GM12865 (cell line): ENCODE data around the gene ELOVL1.
"Not testable (repeated sequence)": the region's sequence is repeated elsewhere in the genome, so short reads cannot be mapped to it uniquely, and the experiment has no call there.

Experiments
- DNase-seq: peaks from one replicate; pipeline ENCODE4 v3.0.0; 2010; ENCODE audit warnings: low read depth
- H3K4me3 ChIP-seq: 2 replicates; pipeline ENCODE4 v1.5.1; 2011; ENCODE audit warnings: mild to moderate bottlenecking, low read depth, low read length, control low read depth
- CTCF ChIP-seq: IDR thresholded peaks from 2 replicates; pipeline ENCODE4 v1.5.1; 2011; ENCODE audit warnings: low read length, control low read depth, low read depth, inconsistent platforms; ENCODE audit not compliant: insufficient read depth; ENCODE audit errors: missing control alignments

ELOVL1 gene

DNA sequence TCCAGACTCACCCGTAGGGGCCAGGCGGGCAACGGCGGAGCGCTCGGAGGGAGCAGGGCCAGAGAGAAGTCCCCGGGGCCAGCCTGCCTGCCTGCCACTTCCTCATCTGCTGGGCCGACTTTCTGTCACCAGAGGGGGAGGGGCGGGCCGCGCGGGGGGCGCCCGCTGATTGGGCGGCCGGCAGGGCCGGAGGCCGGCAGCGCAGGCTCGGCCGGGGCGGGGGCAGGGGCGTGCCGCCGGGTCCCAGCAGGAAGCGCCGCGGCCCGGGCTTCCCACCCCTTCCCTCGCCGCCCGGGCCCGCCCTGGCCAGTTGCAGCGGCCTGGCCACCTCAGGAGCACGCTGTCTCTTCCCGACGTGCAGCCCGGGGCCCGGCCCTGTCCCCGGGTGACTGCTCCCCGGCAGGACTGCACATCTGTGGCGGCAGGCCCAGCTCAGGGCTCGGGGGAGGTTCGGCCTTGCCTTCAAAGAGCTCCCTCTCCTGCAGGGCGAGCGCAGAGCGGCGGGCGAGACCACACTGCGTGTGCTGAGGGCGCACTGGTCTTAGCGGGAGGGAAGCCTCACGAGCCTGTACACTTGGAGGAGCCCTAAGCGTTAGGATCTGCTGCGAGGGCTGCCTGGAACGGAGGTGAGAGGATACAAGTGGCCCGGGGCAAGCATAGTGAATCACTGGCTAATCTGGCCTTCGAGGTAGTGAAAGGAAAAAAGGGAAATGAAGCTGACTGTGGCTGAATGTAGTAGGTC, at the start of gene ELOVL1:
Gene ELOVL1, minus strand, starts transcription at position 108 of the 742 bp plus-strand sequence. CDS start 2,402 bp downstream, outside the sequence.
- H3K4me3 ChIP-seq: peak within 1 kb of the TSS; percentile 70
- peak; percentile 95 for DNase-seq
- TF ChIP-seq CTCF: peak; percentile 20

DNA sequence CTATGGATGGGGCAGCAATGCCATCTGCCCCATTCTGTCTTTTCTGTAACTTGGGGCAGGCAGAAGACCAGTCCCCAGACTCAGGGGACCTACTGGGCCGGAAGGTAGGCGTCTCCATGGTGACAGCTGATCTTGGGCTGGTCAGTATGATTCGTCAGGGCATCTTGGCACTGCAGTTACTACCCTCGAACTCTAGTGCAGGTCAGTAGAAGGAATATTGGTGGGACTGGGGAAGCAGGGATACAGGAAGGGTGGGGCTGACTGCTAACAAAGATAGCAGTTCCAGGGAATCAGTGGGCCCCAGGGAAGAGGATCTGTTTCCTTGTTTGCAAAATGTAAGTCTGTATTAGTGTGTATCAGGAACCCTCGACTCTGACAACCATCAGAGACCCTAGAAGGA, 48.1 kb upstream of the ELOVL1 start:
- TF ChIP-seq CTCF: no peak
- DNase-seq: no peak
- H3K4me3 ChIP-seq: no peak overlapping the region

GRCh38 chr1:43414634-43415223, 46.9 kb upstream of the ELOVL1 start:
- H3K4me3 ChIP-seq: no peak overlapping the region
- DNase-seq: peak; percentile 62
- TF ChIP-seq CTCF: peak; percentile 58

DNA sequence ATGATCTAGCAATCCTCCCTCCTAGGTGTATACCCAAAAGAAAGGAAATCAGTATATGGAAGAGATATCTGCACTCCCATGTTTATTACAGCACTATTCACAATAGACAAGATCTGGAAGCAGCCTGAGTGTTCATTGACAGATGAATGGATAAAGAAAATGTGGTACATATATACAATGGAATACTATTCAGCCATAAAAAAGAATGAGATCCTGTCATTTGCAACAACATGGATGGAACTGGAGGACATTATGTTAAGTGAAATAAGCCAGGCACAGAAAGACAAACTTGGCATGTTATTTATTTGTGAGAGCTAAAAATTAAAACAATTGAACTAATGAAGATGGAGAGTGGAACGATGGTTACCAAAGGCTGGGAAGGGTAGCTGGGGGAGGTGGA, 45.6 kb upstream of the ELOVL1 start:
- H3K4me3 ChIP-seq, DNase-seq: not testable (repeated sequence)

DNA sequence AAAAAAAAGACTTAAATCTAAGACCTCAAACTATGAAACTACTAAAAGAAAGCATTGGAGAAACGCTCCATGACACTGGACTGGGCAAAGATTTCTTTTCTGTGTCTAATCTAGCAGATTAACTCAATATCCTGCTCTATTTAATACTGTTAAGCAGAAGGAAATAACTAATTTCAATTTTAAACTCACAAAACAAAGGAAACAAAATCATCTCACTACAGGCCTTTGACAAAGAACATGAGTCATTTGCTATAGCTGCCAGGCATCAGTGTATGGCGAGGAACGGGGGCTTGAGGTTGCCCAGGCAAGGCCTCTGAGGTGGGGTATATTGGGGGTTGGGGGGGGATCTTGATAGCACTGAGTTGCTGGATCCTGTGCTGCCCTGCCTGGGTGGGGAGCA, 42.8 kb upstream of the ELOVL1 start:
- no peak overlapping the region for H3K4me3 ChIP-seq
- no peak for TF ChIP-seq CTCF
- no peak for DNase-seq

DNA sequence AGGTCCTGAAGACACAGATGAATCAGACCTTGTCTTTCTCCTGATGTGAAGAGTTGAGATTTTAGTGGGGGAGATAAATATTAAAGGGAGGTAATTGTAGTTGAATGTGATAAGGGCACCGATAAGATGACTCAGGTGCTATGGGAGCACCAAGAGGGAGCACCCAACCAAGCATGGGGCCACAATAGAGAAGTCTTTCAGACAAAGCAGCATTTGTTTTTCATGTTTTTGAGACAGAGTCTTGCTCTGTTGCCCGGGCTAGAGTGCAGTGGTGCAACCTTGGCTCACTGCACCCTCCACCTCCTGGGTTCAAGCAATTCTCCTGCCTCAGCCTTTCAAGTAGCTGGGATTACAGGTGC, 38.0 kb upstream of the ELOVL1 start:
- TF ChIP-seq CTCF: no peak
- no peak overlapping the region for H3K4me3 ChIP-seq
- no peak for DNase-seq

- no peak for TF ChIP-seq CTCF
- H3K4me3 ChIP-seq: no peak overlapping the region
- no peak for DNase-seq
These were observed 37.5 kb upstream of the ELOVL1 start for GRCh38 chr1:43405219-43405875.
